ENCODE results near the gene C12orf60.

C12orf60 gene

DNA sequence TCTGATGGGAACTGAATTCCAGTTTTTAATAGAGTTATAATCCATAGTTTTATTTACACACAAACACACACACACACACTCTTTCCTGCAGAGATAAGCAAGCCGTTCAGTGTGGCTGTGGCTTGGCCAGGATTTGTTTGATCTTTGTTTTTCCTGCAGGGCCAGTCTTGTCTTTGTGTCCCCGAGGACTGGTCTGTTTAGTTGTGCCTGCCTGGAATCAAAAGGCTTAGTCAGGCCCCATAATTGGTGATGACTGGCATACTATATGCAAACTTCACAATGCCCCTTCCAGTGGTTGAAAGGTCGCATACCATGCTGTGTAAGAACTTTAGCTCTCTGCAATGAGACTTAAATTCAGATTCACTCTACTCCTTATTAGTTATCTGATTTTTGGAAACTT is 26.2 kb upstream of the C12orf60 start:
- DNase-seq (ENCODE audit: low spot score), result no peak

DNA sequence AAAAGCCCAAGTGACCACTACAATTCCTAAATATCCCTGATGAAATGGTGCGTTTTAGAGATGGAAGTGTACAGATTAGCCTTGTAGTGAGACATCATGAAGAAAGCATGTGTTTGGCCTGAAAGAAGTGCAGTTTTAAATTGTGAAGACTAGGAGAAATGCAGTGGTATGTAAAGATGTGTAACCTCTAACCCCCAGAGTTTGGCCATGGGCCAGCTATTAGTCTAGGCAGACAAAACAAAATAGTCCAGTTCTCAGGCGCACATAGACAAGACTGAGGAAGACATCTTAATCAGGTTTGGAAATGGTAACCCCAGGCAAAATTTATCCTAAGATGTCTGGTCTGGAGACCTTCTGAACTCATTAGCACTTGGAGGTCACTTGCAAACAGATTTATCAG is 23.6 kb upstream of the C12orf60 start:
- DNase-seq (ENCODE audit: low spot score), result no peak

DNA sequence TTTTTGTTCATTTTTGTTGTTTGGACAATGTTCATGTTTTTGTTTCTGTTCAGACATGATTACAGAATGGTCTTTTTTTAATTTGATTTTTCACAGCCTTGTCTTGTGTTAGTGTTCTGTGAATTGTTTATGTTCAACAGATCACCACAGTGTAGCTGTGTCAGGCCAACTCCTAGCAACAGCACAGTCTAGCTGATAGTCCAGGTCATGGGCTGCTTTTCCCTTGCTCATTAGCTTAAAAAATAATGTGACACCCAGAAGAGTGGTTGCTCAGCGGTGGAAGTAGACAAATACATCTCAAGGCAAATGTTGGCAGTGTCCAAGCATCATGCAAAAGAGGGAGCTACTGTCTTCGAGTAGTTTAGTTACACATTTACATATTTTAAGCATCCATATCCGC is 22.6 kb upstream of the C12orf60 start:
- DNase-seq (ENCODE audit: low spot score), result no peak

DNA sequence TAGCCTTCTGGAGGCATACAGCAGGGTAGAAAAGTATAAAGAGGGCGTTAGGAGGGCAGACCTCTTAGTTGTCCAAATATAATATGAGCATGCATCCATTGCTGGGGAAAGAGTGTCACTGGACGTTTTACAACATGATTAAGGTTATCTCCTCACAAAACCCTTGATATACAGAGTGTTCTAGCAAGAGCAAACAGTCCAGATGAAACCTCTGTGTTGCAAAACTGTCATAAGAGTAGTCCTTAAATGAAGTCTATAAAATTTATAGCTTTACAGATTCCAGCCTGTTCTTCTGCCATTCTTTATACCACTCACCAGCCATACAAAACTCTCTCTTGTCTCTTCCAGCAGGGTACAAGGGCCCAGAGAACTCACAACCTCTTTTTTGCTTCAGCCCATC is 21.9 kb upstream of the C12orf60 start:
- DNase-seq (ENCODE audit: low spot score), result no peak

DNA sequence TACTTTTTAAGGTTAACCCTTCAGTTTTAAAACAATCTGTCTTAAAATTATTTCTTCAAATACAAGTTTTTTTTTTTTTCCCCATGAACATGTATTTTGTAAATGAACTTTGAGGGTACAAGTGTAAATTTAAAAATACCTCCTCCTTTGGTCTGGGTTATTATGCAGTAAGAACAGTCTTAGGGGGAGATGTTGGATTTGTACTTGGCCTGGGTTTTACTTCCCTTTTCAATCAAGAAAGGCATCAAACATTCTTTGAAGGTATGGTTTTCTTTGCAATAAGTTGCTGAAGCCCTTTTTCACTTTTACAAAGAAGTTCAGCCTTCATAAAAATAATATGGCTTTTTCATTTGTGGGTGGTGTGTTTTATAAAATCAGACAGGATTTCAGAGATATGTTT is 20.7 kb upstream of the C12orf60 start:
- DNase-seq (ENCODE audit: low spot score), result no peak

DNA sequence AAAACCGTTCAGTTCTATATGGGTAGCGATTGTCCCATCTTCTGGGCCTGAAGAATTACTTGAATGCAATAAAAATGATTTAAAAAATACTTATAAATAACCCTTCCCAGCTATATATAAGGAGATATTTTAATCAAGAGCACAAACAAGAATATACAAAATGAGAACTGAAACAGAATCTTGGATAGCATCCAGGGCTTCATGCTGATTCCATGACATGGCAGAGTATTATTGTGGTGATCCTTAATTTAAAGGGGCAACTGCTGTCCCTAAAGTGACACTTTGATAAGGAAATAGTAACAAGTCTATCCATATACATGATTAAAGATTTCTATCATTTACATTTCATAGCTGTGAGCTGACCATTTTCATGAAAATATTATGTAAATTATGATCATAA is 19.0 kb upstream of the C12orf60 start:
- no peak for DNase-seq (ENCODE audit: low spot score)

DNA sequence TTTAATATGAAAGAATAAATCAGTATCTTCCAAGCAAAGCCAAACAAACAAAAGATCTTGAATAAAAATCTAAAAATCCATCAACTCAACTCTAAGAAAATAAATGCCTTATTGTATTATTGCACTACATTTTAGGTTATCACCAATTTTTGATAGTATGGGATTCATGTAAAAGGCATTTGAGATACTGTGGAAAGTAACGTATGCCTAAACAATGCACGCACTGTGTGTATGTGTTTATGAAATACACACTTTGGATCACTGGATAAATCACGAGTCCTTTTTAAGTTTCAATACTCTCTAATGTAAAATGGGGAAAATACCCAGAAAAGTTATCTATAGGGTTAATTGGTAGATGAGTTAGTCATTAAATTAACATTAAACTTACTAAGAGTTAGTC is 17.9 kb upstream of the C12orf60 start:
- no peak for DNase-seq (ENCODE audit: low spot score)

DNA sequence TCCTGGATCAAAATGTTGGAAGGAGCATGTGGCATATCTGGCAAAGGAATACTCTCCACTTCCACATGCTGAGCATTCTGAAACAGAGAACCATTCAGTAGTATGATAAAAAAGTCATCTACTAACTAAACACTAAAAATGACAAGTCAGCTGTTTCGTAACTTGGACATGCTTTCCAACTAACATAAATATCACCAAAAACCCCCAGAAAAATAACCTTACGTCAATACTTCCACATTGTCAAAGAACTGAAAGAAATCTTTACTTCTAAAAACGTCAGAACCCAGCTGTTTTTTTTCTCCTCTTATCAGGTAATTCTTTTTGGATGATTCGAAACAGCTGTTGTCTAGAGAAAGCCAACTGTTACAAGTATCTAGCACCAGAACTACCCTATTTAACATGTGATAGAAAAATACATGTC is 8.4 kb upstream of the C12orf60 start:
- DNase-seq (ENCODE audit: low spot score), result no peak

DNA sequence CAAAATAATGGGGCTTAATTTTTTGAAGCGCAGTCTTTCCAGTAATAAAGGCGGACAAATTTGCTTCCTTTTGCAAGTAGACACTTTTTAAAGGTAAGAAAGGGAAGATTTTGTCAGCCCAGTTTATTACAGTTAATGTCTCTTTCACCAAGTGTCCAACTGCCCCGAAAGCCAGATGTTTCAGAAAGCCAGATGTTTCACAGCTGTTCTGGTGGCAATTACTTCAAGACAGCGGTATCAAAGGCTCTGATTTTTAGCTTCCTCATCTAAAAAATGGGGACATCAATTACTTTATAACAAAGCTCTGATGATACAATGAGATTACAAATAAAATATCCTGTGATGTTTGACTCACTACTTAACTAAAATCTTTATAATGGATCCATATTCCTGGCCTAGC is 1.2 kb upstream of the C12orf60 start:
- DNase-seq (ENCODE audit: low spot score), result no peak

DNA sequence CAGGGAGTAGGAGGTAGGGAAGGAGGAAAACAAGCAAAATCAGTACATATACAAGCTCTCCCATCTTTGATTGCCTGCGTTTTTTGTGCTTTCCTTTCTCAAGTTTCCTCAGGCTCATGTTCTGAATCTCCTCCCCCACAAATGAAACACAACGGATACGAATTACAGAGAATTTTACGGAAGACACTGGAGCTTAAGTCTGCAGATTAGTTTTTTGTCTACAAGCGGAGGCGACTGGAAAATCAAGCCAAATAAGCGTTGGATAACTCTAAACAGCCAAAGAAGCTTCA is 804 bp upstream of the C12orf60 start:
- peak; percentile 10 for DNase-seq (ENCODE audit: low spot score)

DNA sequence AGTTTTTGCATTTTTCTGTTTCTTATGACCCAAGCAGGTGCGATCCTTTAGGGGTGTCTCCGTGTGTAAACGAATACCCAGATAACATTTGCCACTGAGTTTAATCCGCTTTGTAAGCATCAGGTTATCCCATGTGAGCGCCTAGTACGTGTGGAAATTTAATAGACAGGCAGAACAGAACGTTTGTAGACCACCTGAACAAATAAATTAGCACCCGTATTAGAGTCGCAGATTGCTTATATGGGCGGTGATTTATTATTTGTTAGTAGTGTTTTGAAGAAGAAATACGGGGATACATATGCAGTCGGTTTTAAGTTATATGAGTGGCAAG is 325 bp downstream of the C12orf60 start:
- DNase-seq (ENCODE audit: low spot score), result no peak

DNA sequence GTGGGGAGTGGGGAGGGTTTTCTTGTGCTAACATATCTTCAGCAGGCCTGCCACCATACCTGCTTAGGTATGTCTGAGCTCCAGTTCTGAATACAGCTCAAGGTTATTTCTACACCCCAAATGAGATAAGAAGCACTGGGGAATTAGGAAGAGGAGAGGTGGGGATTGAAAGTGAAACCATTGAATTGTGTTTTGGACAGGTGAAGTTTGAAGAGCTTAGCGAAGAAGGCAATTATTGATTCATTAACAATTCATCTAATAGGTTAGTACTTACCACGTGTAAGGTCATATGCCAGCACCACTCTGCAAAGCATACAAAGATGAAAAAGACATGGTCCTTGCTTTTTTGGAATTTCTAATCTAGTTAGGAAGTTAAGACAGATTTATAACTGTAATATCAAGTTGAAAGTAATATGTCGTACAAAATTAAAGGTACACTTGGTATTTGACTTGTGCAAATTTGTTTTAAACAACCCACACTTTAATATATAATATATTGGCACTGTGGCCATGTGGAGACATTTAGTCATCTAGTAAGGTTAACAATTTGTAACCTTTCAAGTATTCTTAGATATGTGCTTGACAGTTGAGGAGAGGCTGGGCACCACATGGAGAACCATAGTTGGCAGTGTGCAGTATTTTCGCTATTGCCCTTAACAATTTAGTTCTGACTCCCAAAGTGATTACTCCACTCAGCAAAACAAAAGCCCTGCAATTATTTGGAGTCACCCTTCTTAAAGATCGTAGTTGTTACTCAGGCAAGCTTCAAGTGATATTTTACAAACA is 6.9 kb downstream of the C12orf60 start:
- DNase-seq (ENCODE audit: low spot score), result no peak

DNA sequence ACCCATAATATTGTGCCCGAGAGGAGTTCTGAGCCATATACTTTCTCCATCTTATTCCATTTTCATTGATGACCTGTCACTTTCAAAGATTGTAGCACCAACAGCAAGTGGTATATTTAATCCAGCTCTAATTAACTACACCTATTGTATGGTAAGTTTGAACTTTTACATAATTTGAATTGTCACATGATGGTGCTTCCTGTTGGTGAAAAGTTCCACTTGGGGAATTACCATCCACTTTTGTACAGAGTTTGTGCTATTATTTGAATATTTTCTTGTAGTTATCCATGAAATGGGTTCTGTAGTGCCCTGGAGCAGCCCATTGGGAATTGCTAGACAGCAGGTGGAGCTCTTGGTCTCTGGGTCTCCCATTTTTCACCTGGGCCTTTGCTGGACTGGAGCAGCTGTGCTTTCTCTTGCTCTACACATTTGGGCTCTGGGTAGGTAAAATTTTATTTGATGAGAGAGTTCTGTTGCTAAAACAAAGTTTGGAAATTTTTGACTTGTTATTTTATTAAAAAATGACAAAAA is 7.5 kb downstream of the C12orf60 start:
- no peak for DNase-seq (ENCODE audit: low spot score)

DNA sequence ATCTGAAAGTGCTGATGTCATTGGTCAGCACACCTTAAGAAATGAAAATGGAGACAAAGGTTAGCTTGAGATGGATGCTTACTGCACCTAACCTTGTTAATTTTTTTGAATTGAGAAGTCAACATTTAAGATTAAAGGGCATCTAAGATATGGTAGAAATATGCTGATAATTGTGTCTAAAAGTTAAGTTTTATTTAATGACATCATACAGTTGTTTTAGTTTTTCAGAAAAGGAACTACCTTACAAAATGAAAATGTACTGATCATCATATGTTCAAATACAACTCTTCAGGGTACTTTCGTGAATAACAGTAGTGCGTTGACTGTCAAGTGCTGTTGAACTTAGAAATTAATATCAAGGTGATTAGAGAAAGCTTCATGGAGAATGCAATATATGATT is 8.0 kb downstream of the C12orf60 start:
- no peak for DNase-seq (ENCODE audit: low spot score)

DNA sequence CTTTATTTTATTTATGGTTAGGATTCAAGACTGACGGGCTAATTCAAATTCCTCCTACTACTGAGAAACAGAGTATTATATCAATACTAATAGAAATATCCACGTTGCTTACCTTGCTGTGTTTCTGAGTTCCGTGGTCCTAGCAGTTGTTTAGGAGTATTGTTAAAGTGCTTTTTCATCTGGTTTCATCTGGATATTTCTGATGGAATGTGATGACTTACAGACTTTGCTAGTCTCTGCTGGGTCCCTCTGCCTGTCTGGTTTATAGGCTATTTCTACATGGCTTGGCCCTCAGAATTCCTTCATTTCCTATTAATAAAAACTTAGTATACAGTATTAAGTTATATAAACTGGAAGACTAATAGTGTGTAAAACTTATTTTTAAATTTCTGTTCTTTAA is 10.5 kb downstream of the C12orf60 start, which contains the start of gene SMCO3:
Gene SMCO3 (minus strand): TSS at position 169 of the 400 bp plus-strand sequence. CDS start 7,502 bp downstream, outside the sequence.
- DNase-seq (ENCODE audit: low spot score), result no peak

DNA sequence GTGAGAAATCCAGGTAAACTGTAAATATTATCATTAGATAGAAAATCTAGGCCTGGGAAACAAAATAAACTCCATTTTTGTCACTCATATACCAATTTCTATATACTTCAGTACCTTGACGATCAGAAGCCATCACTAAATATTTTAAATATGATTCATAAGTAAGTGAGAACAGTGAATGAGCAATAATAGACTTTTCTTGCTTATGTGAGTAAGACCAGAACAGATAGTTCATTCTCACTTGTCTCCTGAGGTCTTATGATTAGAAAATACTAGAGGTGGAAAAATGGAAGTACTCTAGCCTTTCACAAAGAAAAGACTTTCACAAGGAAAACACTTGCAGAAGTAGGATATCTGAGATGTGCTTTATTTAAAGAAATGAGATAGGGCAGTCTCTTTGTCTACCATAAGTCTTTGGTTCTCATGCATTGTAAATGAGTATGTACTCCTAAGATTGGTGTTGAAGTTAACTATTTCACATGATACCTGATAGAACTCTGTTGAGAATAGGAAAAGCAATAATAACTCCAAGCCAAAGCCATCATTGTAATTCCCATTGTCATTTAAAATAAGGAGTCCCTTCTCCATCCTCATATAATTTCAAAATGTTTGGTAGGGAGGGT is 20.7 kb downstream of the C12orf60 start:
- DNase-seq (ENCODE audit: low spot score), result no peak

DNA sequence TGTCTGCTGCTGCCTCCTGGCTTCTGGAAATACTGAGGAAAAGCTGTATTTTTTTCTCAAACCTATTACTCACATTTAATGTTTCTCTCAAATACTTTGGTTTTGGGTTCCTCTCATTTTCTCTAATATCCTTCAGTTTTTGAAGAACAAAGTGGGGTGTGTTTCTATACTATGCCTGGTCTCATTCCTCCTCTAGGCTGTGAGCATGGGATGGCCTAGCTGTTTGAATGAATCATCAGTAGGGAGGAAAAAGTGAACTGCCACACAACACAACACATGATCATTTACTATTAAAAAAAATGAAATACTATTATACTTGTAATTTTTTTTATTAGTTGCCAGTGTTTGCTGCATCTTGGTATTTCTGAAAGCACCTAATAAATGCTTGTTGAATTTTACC is 21.8 kb downstream of the C12orf60 start:
- DNase-seq (ENCODE audit: low spot score), result no peak

DNA sequence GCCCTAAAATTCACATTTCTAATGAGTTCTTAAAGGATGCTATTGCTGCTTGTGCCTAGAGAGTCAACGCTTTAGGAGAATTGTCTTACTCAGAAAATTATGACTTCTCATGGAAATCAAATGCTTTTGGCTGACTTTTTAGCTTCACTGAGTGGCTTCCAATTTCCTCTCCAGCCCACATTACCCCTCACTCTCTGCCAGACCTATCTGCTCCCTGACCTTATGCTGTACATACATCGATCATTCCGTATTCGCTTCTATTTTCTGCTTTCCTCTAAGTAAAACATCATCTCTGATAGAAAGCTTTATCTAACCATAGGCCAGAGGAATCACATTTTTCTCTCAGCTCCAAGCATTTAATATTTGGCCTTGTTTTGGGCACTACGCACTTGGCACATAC is 23.0 kb downstream of the C12orf60 start:
- DNase-seq (ENCODE audit: low spot score), result no peak

DNA sequence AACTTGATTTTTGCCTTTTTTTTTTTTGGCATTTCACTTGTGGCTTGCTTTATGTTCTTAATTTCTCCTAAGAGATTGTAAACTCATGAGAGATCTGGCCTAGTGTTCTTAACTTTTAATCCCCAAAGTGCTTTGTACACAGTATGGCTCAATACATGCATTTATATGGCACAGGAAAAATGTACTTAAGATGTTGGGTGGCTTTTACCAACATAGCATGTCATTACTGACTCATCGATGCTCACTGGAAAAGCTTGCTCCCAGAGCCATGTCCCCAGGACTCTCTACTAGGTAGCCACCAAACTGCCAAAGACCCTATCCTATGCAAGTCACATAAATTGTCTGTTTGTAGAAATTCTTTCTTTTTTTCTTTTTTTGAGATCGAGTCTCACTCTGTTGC is 23.6 kb downstream of the C12orf60 start:
- no peak for DNase-seq (ENCODE audit: low spot score)

DNA sequence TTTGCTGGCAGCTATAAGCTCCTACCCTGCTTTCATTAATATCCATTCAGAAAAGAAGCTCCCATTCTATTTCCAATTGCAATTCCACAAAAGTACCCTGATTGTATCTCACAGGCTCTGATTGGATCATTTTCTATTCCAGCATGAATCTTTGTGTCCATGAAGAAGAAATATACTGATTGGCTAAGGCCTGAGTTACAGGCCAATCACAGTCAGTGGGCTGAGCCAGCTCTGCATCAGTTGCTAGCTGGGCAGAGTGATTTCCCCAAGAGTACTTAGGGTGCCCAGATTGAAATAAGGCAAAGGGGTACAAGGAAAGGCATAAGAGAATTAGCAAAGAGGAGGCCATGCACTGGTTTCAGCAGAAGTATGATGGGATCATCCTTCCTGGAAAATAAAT is 25.4 kb downstream of the C12orf60 start:
- DNase-seq (ENCODE audit: low spot score), result peak; percentile 79

DNA sequence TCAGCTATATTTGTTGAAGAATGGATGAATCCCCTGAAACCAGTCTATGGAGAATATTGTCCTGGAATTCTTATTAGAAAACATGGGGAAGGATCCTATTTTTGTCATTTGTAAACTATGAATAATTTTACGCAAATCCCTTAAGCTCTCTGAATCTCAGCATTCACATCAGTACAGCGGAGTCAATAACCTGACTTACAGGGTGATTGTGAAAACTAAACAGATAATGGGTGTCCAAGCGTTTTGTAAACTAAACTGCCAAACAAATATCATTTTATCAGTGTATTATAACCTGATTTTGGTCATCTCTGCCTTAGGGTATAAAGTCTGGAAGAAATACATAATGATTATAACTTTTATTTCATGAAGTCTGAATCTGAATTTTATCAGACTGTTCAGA is 29.9 kb downstream of the C12orf60 start:
- no peak for DNase-seq (ENCODE audit: low spot score)

DNA sequence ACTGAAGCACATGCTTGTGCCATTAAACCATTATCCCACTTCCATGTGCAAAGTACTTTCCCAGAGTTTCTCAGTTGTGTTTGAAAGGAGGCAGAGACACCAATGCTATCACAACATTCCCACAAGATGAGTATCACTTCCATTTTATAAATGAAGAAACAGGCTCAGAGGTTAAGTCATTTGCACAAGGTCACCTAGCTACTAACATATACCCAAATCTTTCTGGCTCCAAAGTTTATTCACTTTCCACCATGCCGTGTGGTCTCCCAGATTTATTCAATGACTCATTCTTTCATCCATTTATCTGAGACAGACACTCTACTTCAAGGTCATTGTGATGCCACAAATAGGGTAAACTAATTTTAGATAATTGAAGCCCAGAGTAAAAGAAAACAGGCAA is 30.5 kb downstream of the C12orf60 start:
- DNase-seq (ENCODE audit: low spot score), result no peak

DNA sequence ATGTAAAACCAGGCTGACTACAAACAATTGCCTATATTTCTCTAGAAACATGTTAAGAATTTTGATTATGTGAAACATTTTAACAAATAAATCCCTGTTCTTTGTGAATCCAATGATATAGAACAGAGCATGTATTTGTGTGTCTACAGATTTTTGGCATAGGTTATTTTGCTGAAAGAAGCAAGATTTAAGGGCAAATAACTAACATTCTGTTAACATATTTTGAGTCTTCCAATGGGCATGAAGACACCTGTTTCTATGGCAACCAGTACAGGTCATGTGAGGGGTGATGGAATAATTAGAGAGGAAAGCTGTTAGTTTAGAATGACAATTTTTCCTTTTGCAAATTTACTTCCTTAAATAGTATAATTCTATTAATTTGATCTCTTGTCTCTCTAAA is 31.0 kb downstream of the C12orf60 start:
- no peak for DNase-seq (ENCODE audit: low spot score)

Measured in germinal center (tissue), 1 donor.